HFF-Myc (cell line): ENCODE results near the gene CMIP.

Experiments
- DNase-seq: peaks from one replicate; pipeline ENCODE4 v3.0.0-alpha.2; 2011; ENCODE audit warnings: low read depth; ENCODE audit errors: extremely low read depth
- H3K4me3 ChIP-seq: replicated peaks from 2 replicates; pipeline ENCODE4 v1.5.1; 2011; ENCODE audit warnings: low read depth, mild to moderate bottlenecking, control low read depth, low read length
- TF ChIP-seq, protein P1 (sequence below): IDR thresholded peaks from 2 replicates; pipeline ENCODE4 v1.5.1; 2012; ENCODE audit warnings: mild to moderate bottlenecking, low read depth, low read length, control low read depth; ENCODE audit errors: missing control alignments

CMIP gene

DNA sequence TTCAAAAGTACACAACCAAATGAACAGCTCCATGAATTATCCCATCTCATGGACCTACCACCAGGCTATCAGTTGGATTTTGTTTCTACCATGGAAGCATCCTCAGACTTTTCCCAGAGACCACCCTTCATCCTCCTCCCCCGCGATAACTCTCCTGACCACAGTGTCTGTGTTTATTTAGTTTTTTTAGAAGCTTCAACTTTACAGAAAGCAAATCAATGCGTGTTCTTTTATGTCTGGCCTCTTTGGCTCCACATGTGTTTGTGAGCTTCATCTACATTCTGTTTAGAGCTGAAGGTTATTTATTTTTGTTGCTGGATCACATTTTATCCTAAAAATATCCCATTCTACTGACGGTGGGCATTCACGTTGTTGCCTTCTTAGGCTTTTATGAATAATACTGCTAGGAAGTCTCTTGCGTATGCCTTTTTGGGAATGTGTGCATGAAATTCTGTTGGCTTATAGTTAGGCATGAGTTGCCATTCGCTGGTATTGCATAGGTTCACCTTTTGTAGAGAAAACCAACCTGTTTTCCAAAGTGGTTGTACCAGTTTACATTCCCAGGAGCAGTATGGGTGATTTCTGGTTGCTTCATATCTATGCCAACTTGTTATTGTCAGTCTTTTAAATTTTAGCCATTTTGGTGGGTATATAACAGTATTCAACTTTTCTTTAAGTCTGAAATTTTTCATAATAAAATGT, 83.0 kb downstream of the CMIP start:
- TF ChIP-seq, protein P1, sequence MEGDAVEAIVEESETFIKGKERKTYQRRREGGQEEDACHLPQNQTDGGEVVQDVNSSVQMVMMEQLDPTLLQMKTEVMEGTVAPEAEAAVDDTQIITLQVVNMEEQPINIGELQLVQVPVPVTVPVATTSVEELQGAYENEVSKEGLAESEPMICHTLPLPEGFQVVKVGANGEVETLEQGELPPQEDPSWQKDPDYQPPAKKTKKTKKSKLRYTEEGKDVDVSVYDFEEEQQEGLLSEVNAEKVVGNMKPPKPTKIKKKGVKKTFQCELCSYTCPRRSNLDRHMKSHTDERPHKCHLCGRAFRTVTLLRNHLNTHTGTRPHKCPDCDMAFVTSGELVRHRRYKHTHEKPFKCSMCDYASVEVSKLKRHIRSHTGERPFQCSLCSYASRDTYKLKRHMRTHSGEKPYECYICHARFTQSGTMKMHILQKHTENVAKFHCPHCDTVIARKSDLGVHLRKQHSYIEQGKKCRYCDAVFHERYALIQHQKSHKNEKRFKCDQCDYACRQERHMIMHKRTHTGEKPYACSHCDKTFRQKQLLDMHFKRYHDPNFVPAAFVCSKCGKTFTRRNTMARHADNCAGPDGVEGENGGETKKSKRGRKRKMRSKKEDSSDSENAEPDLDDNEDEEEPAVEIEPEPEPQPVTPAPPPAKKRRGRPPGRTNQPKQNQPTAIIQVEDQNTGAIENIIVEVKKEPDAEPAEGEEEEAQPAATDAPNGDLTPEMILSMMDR = no peak
- H3K4me3 ChIP-seq = no peak overlapping the region
- DNase-seq = no peak

DNA sequence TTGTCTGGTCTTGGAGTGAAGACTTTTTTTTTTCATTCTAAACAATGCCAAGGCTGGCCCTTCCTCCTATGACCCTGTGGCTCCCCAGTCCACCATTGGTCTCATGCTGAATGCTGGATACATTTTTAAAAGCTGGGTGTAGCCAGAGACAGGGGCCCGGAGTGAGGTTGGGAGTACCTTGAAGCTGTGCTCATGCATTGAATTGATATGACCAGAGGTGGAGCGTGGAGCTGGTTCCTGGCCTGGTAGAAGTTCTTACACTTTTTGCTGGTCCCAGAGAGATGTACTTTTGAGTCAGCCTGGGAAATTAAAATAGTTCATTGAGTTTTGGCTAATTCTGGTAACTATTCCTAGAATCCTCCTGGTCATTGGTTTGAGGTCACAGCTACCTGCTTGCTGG, 83.6 kb downstream of the CMIP start:
- TF ChIP-seq, protein P1 = no peak
- DNase-seq = no peak

DNA sequence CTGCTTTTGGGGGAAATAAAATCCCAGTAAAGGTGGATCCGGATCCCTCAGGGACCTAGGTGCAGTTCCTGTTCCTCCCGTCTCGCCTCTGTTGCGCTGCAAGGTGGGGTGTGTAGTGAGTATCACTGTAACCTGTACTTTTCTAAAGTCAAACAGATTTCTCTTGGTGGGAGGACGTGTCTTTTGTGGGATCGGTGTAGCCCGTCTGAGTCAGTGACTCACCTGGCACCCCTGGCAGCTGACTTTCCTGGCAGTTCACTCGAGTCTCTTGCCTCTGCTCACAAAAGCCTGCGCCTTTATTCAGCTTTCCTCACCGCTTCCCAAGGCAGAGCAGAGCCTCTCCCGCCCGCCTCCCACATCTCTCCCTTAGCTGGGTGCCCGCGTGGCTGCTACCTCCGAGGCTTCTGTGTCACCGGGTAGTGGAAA, 85.7 kb downstream of the CMIP start:
- TF ChIP-seq, protein P1 = no peak
- no peak overlapping the region for H3K4me3 ChIP-seq
- DNase-seq = no peak

More for the DNA sequence above, 83.6 kb downstream of the CMIP start:
- no peak overlapping the region for H3K4me3 ChIP-seq

DNA sequence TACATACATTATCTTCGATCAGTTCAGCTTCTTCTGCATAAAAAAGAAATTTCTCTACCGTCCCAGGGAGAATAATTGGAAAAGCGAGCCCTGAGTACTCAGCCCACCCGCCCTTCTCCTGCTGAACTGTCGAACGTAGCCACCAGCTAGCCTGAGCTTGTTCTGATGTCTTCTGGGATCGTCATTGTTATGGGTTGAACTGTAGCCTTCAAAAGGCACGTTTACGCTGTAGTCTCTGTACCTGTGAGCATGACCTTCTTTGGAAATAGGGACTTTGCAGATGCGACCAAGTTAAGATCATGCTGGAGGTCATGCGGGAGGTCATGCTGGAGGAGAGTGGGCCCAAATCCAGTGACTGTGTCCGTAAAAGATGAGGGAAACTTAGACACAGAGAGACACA, 86.2 kb downstream of the CMIP start:
- no peak overlapping the region for H3K4me3 ChIP-seq
- TF ChIP-seq, protein P1 = no peak
- DNase-seq = no peak

DNA sequence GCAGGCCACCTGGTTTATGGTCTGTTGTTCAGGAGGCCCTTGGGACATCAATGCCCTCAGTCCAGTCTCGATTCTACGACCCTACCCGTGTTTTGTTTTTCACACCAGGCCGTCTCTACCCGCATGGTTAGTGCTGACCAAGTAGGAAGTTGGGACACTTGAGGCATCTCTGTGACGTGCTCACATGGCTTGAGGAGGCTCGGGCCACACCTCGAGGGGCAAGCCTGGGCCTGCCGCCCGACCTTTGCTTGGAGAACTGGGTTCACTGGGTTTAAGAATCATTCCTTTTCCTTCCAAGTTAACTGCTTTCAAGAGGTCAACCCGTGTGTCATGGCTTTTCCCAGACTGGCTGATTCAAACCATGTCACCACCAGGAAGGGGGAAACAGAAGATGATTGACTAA, 86.8 kb downstream of the CMIP start:
- DNase-seq = no peak
- no peak overlapping the region for H3K4me3 ChIP-seq
- TF ChIP-seq, protein P1 = no peak

DNA sequence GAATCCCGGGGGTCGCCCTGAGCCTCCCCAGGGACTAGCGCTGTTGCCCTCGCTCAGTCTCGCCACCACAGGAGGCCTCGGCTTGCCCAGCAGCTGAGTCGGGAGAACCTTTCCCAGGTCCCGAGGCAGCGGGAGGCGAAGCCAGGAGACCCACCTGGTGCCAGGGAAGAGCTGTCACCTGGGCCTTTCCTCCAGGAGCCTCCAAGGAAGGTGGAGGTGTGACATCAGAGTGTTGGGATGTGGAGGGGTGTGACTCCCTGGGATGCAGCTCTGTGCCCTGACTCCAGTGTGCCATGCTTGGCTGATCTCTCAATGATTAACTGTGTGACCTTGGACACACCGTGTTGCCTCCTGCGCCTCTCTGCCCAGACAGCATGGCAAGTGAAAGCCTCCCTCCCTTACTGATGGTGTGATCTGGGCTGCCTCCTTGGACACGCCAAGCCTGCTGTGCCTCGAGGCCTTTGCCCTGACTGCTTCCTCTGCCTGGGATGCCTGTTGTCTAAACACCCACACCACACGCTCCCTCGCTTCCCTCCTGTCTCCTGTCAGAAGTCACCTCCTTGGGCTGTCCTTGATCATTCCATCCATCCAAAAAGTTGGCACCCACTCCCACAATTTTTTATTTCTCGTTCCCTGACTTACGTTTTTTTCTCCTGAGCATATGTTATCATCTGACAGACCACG, 88.0 kb downstream of the CMIP start:
- no peak overlapping the region for H3K4me3 ChIP-seq
- DNase-seq = no peak
- TF ChIP-seq, protein P1 = no peak
